Mammary epithelial cell (primary cell): ENCODE data around the gene ERI2.

ENCODE experiments used
- CTCF ChIP-seq, 2 donors: IDR thresholded peaks in 1 of 2; conservative IDR thresholded peaks in 1 of 2; 2 replicates each; pipeline ENCODE4 v1.5.1; 2011 to 2012; ENCODE audit warnings: inconsistent platforms in 2 of 2, low read length in 2 of 2, mild to moderate bottlenecking in 2 of 2, control low read depth in 1 of 2, low read depth in 1 of 2; ENCODE audit not compliant: insufficient read depth in 1 of 2; ENCODE audit errors: extremely low read depth in 1 of 2
- EZH2 ChIP-seq: IDR thresholded peaks from 2 replicates; pipeline ENCODE4 v1.6.1; 2012; ENCODE audit warnings: low read length, inconsistent platforms, borderline replicate concordance

DNA sequence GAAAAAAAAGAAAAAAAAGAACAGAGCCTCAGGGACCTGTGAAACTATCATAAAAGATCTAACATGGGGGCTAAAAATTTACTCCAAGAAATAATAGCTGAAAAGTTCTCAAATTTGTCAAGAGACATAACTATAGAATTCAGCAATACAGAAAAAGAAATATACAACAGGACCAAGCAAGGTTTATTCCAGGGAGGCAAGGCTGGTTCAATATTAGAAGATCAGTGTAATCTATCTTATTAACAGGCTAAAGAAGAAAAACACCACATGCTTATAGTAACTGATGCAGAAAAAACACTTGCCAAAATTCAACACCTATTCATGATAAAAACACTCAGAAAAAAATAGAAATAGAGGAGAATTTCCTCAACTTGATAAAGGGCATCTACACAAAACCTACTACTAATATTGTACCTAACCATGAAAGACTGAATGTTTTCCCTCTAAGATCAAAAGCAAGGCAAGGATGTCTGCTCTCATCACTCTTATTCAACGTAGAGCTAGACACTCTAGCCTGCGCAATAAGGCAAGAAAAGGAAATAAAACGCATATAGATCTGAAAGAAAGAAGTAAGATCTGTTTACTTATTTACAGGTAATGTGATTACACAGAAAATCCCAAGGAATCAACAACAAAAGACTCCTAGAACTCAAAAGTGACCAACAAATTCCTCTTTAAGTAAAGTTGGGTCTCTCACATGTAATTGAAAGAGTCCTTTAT lies 43.7 kb downstream of the ERI2 start:
- TF ChIP-seq EZH2 (no peak), CTCF (conservative IDR thresholded peaks at IDR 0.05 in 1 of 2, IDR thresholded peaks at IDR 0.05 in 1 of 2; ENCODE audit: extremely low read depth in 1 of 2, insufficient read depth in 1 of 2, low read depth in 1 of 2, low read length in 2 of 2) (no peak)
